Breast epithelium (tissue), 4 donors: ENCODE data around the gene BRIP1. TPM values are rescaled to one million over a fixed set of nuclear protein-coding genes. Genes with fewer than 3 reads are reported as not detected.

Source experiments
- DNase-seq, 2 donors: peaks; one replicate each; pipeline ENCODE4 v3.0.0-alpha.2; 2019; ENCODE audit warnings: low spot score in 2 of 2
- H3K27ac ChIP-seq, 2 donors: fragments of 200-600 bp; sonication (generic) in 1 of 2; one replicate each; pipeline ENCODE4 v1.5.1; 2016 to 2019; ENCODE audit warnings: mild to moderate bottlenecking in 1 of 2
- H3K27me3 ChIP-seq, 2 donors: fragments of 200-600 bp; sonication (generic) in 1 of 2; one replicate each; pipeline versions ENCODE4 v1.5.1 to v1.6.0; 2017 to 2019; ENCODE audit warnings: control low read depth in 1 of 2, mild to moderate bottlenecking in 1 of 2
- H3K36me3 ChIP-seq: fragments of 200-600 bp; one replicate; pipeline ENCODE4 v1.5.1; 2019
- H3K4me1 ChIP-seq, 2 donors: fragments of 200-600 bp; sonication (generic); one replicate each; pipeline ENCODE4 v1.5.1; 2016 to 2019; ENCODE audit warnings: control low read depth in 1 of 2
- H3K4me3 ChIP-seq, 3 donors: fragments of 200-600 bp; sonication (generic); 1 replicate in 2 of 3; 2 replicates in 1 of 3; pipeline ENCODE4 v1.5.1; 2016 to 2019; ENCODE audit warnings: mild to moderate bottlenecking in 3 of 3, moderate library complexity in 2 of 3
- H3K9me3 ChIP-seq, 2 donors: fragments of 200-600 bp; sonication (generic) in 1 of 2; one replicate each; pipeline ENCODE4 v1.5.1; 2016 to 2019; ENCODE audit warnings: control low read depth in 1 of 2
- CTCF ChIP-seq, 3 donors: fragments of 450-650 bp; IDR thresholded peaks; one replicate each; pipeline ENCODE4 v1.5.1; 2016 to 2017; ENCODE audit warnings: antibody characterized with exemption in 3 of 3, mild to moderate bottlenecking in 3 of 3, moderate library complexity in 3 of 3
- POLR2A ChIP-seq: fragments of 450-650 bp; IDR thresholded peaks from one replicate; pipeline ENCODE4 v1.6.1; 2016; ENCODE audit warnings: antibody characterized with exemption, mild to moderate bottlenecking, moderate library complexity
- POLR2AphosphoS5 ChIP-seq, 3 donors: sonication (generic); formaldehyde crosslinking; IDR thresholded peaks; one replicate each; pipeline ENCODE4 v1.6.1; 2017; ENCODE audit warnings: antibody characterized with exemption in 3 of 3
- intact Hi-C: fragments of 100-400 bp; cut with DNase I; formaldehyde crosslinking; loops from one replicate; pipeline ENCODE4 v1.15.1; 2023; ENCODE audit warnings: low total_unique reads
- total RNA-seq, 3 donors: library from RNA; depleted of rRNA; stranded (reverse); fragments of >200 nt; gene quantifications; one replicate each; pipeline ENCODE4 v1.1.0, GENCODE V29; 2016

Gene BRIP1
- total RNA-seq, 3 donors from 2014 or later = 0.33 to 1.0 (median 0.48) TPM

DNA sequence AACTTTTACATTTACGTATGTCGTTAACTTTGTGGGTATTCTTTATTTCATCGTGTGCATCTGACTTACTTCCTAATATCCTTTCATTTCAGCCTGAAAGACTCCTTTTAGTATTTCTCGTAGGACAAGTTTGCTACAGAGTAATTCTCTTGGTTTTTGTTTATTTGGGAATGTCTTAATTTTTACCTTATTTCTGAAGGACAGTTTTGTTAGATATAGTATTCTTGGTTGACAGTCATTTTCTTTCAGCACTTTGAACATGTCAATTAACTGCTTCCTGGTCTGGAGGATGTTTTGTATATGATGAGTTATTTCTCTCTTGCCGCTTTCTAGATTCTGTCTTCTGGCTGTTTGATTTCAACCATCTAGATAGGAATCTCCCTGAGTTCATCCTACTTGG lies 163.1 kb downstream of the BRIP1 start:
- H3K27me3 ChIP-seq = no peaks in the 10 kb centered on the region
- no peak overlapping the region for H3K27ac ChIP-seq
- DNase-seq = no peak
- no peaks in the 10 kb centered on the region for H3K4me1 ChIP-seq
- intact Hi-C loops = no loop called here
- no peak overlapping the region for H3K4me3 ChIP-seq
- H3K36me3 ChIP-seq = no peaks in the 10 kb centered on the region
- TF ChIP-seq CTCF (IDR thresholded peaks at IDR 0.05) = no peak
- TF ChIP-seq POLR2A = no peak
- peaks cover 18 to 41% of the 10 kb centered on the region in 2 donors for H3K9me3 ChIP-seq

DNA sequence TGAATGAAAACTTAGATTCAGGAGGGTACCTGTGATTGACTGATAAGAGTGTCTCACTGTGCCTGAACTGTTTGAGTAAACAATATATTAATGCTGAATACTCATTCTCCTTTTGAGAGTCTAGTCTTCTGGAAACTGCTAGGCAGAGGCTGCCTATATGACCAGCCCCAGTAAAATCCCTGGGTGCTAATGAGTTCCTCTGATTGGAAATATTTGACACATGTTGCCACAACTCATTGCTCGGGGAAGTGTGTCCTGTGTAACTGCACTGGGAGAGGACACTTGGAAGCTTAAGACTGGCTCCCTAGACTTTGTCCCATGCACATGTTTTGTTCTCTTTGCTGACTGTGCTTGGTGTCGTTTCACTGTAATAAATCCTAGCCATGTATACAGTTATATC lies 163.6 kb downstream of the BRIP1 start:
- Histone ChIP-seq H3K9me3 (peaks cover 18 to 41% of the 10 kb centered on the region in 2 donors), H3K36me3 (no peaks in the 10 kb centered on the region), H3K4me3 (no peak overlapping the region), H3K27ac (no peak overlapping the region), H3K27me3 (no peaks in the 10 kb centered on the region), H3K4me1 (no peaks in the 10 kb centered on the region)
- intact Hi-C loops = no loop called here
- DNase-seq = no peak
- TF ChIP-seq POLR2AphosphoS5 (IDR thresholded peaks at IDR 0.05) (no peak), POLR2A (no peak), CTCF (IDR thresholded peaks at IDR 0.05) (no peak)

DNA sequence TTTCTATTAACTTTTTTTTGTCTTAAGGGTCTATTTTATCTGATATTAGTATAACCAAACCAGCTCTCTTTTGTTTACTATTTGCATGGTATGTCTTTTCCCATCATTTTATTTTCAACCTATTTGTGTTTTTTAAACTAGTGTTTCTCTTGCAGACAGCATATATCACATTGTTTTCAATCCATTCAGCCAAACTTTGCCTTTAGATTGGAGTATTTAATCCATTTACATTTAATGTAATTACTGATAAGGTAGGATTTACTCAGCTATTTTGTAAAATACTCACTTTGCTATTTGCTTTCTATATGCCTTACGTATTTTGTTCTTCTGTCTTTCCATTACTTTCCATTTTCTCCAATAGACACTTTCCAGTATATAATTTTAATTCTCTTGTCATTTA lies 164.3 kb downstream of the BRIP1 start:
- no peak for DNase-seq
- intact Hi-C loops = no loop called here
- no peak overlapping the region for H3K27ac ChIP-seq

GRCh38 chr17:61698244-61698643 lies 165.1 kb downstream of the BRIP1 start:
- Histone ChIP-seq H3K27ac (no peak overlapping the region), H3K4me3 (no peak overlapping the region), H3K4me1 (no peaks in the 10 kb centered on the region), H3K9me3 (peaks cover 18 to 41% of the 10 kb centered on the region in 2 donors), H3K27me3 (no peaks in the 10 kb centered on the region), H3K36me3 (no peaks in the 10 kb centered on the region)
- no peak for DNase-seq
- intact Hi-C loops = no loop called here
- TF ChIP-seq POLR2A = no peak
- TF ChIP-seq CTCF (IDR thresholded peaks at IDR 0.05) = no peak
- TF ChIP-seq POLR2AphosphoS5 (IDR thresholded peaks at IDR 0.05) = no peak

More for the DNA sequence above, 164.3 kb downstream of the BRIP1 start:
- H3K27me3 ChIP-seq = no peaks in the 10 kb centered on the region
- peaks cover 18 to 41% of the 10 kb centered on the region in 2 donors for H3K9me3 ChIP-seq
- H3K4me1 ChIP-seq = no peaks in the 10 kb centered on the region
- H3K36me3 ChIP-seq = no peaks in the 10 kb centered on the region
- no peak overlapping the region for H3K4me3 ChIP-seq
- TF ChIP-seq CTCF (IDR thresholded peaks at IDR 0.05) (no peak), POLR2AphosphoS5 (IDR thresholded peaks at IDR 0.05) (no peak), POLR2A (no peak)

DNA sequence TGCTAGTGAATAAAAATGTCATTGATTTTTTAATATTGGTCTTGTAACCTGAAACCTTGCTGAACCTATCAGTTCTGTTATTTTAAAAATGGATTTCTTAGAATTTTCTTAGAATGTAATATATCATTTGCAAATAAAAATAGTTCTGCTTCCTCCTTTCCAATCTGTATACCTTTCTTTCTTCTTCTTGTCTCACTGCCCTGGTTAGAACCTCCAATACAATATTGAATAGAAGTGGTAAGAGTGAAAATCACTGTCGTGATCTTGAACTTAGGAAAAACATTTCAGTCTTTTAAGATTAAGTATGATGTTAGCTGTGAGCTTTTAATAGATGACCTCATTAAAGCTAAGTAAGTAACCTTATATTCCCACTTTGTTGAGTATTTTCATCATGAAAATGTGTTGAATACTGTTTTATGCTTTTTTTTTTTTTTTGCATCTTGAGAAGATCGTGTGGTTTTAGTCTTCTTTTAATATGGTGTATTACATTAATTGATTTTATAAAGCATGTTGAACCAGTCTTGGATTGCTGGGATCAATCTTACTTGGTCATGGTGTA lies 167.5 kb downstream of the BRIP1 start:
- no peak for TF ChIP-seq POLR2A
- TF ChIP-seq POLR2AphosphoS5 (IDR thresholded peaks at IDR 0.05) = no peak
- no peak for TF ChIP-seq CTCF (IDR thresholded peaks at IDR 0.05)
- Histone ChIP-seq H3K27me3 (no peaks in the 10 kb centered on the region), H3K9me3 (peaks cover 16 to 23% of the 10 kb centered on the region in 2 donors), H3K27ac (no peak overlapping the region), H3K36me3 (no peaks in the 10 kb centered on the region), H3K4me1 (no peaks in the 10 kb centered on the region), H3K4me3 (no peak overlapping the region)
- no peak for DNase-seq
- intact Hi-C loops = no loop called here
